GM21447 (cell line): ENCODE results near the gene PRDM11.
"Not testable (repeated sequence)": the region's sequence is repeated elsewhere in the genome, so short reads cannot be mapped to it uniquely, and the experiment has no call there.

Experiments used
- ATAC-seq: cut with Tn5 transposase; IDR thresholded peaks from one replicate; pipeline ENCODE4 v1.9.1; 2021; ENCODE audit not compliant: unreplicated experiment

Gene PRDM11

GRCh38 chr11:45229401-45230020 is 83.1 kb downstream of the PRDM11 start:
- ATAC-seq: no peak

- ATAC-seq: no peak
Measured at GRCh38 chr11:45232341-45233080, 86.1 kb downstream of the PRDM11 start.

- ATAC-seq: no peak
Measured at GRCh38 chr11:45233121-45233803, 86.8 kb downstream of the PRDM11 start.

- ATAC-seq: no peak
Measured at GRCh38 chr11:45233804-45234170, 87.3 kb downstream of the PRDM11 start.

GRCh38 chr11:45234306-45235006 is 88.0 kb downstream of the PRDM11 start:
- ATAC-seq: no peak

- no peak for ATAC-seq
Measured at GRCh38 chr11:45237711-45238315, 91.4 kb downstream of the PRDM11 start.

GRCh38 chr11:45238724-45239123 is 92.3 kb downstream of the PRDM11 start:
- no peak for ATAC-seq

GRCh38 chr11:45239733-45240132 is 93.3 kb downstream of the PRDM11 start:
- no peak for ATAC-seq

GRCh38 chr11:45243967-45244366 is 97.5 kb downstream of the PRDM11 start:
- ATAC-seq: no peak

GRCh38 chr11:45245218-45246045 is 99.0 kb downstream of the PRDM11 start:
- ATAC-seq: no peak

GRCh38 chr11:45246241-45246640 is 99.8 kb downstream of the PRDM11 start:
- ATAC-seq: no peak

- ATAC-seq: no peak
Measured at GRCh38 chr11:45247433-45247832, 101.0 kb downstream of the PRDM11 start.

GRCh38 chr11:45248501-45249011 is 102.1 kb downstream of the PRDM11 start:
- ATAC-seq: no peak

GRCh38 chr11:45249372-45249771 is 102.9 kb downstream of the PRDM11 start:
- ATAC-seq: not testable (repeated sequence)

GRCh38 chr11:45250035-45250718 is 103.7 kb downstream of the PRDM11 start:
- no peak for ATAC-seq

GRCh38 chr11:45252134-45252856 is 105.9 kb downstream of the PRDM11 start:
- ATAC-seq: no peak

GRCh38 chr11:45252877-45253276 is 106.4 kb downstream of the PRDM11 start:
- ATAC-seq: no peak

- no peak for ATAC-seq
Measured at GRCh38 chr11:45253640-45254039, 107.2 kb downstream of the PRDM11 start.

GRCh38 chr11:45254070-45254469 is 107.6 kb downstream of the PRDM11 start:
- ATAC-seq: no peak
